Frontal cortex (tissue), 4 donors: ENCODE measurements around the gene SKP1. TPM values are rescaled to one million over a fixed set of nuclear protein-coding genes. Genes with fewer than 3 reads are reported as not detected.
"Not testable (repeated sequence)": the region's sequence is repeated elsewhere in the genome, so short reads cannot be mapped to it uniquely, and the experiment has no call there.

ENCODE experiments used
- DNase-seq, 2 donors: peaks; one replicate each; pipeline ENCODE4 v3.0.0; 2012; ENCODE audit warnings: low spot score in 2 of 2
- FAIRE-seq: peaks from 2 replicates; lab custom pipeline; 2012; peaks lifted over from hg19 to GRCh38; lab: Jason Lieb, UNC
- total RNA-seq: library from RNA; depleted of rRNA; stranded (reverse); fragments of >200 nt; gene quantifications from one replicate; pipeline ENCODE4 v1.2.3, GENCODE V29; 2014
- donor health status: control.
- donor health status: control.
- donor health status: control.

SKP1 gene
- 139 TPM for total RNA-seq

DNA sequence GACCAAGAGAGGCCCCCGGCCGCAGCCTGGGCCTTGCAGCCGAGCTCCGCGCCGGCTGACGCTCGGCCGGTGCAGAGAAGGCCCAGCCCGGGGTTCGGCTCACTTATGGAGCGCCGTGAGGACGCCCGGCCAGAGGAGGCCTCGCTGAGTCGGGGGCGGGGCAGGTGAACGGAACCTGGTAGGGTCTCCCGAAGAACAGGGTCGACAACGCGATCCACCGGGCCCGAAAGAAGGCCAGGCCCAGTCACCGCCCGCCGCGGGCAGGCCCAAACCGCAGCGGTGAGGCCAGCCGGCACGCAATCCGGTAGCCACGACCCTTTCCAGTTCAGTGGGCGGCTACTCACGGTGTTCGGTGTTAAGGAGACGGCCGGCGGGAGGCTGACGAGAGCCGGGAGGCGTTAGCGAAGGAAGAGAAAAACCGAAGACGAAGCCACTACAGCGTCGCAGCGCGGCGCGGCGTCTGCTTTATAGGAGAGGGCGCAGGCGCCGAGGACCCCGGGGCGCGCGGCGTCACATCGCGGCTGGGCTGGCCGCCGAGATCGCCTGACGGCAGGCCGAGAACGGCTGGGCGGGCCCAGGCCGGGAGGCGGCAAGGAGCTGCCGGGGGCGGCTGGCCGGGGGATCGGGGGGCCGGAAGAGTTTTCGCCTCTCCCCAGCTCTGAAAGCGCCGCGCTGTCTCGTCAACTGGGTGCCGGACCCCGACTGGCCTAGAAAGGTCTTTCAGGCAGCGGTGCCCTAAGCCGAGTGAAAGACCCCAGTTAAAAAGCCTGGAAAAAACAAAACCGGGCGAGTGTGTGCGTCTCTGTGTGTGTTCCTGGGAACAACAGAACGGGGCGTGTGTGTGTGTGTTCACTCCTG, at the start of gene SKP1:
Gene SKP1, minus strand, starts transcription at position 440 of the 858 bp plus-strand sequence. CDS start 2,928 bp downstream, outside the sequence.
- FAIRE-seq = no peak
- peak; percentile 81 to 86 for DNase-seq

DNA sequence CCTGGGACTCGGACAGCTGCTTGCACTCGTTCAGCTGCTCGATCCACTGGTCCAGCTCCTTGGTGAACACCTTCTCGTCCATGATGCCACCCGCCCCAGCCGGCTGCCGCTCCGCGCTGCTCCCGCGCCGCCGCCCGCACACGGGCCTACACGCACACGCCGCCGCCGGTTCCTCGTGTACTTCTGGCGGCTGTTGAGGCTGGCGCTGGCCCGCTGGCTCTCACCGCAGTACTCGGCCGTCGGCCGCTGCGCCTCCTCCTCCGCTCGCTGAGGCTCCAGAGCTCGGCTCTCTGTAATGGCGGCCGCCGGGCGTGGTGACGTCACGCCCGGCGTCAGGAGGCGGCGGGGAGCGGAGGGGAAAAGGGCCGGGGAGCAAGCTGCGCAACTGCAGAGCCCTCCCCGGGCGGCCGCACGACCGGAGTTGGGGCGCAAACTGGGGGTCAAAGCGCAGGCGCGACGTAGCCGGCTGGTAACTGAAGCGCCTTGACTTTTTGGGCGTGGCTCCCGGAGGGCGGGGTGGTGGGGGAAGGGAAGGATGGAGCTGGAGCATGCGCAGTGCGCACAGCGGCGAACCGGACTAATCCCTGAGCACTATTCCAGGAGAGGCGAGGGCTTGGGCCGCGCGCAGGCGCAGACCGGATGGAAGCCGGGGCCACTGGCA, 49.2 kb upstream of the SKP1 start, which contains the start of gene PPP2CA:
Gene PPP2CA, minus strand, starts transcription at position 294 of the 661 bp plus-strand sequence. Its CDS starts 212 bp downstream, at position 82.
- peak; percentile 87 to 93 for DNase-seq
- no peak for FAIRE-seq

DNA sequence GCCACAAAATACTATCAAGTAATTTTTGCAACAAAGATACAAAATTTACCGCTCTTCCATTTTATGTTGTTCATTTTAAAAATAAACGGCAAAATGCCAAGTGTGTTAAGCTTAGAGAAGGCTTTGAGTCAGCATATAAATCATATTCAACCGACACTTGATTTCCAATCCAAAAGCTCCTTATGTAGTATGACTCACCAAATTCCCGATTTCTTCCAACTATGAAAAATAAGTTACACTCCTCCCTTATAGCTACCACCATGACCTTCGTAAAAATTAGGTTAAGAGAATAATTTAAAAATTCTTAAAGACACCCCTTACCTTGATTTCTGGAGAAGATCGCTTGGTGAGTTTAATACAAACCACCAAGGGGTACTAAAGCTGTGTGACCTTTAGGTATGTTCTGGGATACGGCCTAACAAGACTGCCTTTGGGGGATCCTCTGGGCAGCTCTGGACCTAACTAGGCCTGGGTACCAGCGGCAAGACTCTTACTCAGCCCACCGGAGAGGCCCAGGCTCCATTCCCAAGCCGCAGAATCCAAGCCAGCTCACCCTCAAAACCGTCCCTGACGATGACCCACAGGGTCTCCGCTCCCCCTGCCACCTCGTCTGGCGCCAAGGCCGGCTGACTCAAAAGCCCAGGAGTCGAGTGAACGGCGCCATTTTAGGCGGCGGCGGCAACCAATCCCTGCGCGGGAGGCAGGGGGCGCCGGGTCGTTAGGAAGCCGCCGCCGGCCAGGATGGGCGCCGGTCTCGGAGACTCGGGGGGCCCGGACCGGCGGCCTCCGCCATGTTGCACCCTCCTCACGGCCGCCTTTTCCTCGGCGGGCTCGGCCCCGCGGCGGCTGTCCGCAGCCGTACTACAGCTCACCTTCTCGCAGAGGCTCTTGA, 48.4 kb upstream of the SKP1 start:
- DNase-seq = peak; percentile 37 to 51
- no peak for FAIRE-seq

DNA sequence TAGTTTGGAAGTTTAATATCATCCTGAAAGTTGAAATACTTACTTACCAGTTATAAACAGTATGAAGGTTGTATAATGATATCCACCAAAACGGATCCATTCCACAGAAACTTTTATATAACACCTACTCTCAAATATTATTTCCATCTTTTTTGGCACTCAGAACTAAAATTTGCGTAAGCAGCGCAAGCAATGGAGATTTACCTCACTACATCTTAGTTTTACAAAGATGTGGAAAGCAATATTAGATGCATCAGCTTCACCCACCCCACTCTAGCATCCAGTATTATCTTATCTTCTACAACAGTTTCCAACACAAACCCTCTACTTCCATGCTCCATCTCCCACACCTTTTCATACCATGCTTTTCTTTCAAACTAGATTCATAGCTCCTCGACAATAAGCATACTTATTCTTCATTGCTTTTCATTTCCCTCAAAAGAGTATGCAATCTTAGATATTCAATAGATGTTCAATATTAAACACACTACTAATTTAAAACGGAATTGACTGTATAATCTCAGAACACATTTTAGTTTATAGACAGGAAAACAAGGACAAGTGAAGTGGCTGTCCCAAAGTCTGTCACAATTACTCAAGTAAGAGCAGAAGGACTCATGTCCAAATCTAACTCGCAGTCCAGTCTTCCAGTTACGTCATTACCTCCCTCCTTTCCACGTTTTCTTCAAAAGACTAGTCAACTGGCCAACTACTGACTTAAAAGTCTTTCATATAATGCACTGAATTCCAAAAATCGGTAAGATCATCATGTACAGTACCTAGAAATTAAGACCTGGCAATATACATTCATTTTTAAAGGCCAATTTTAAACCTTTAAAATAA, 46.9 kb upstream of the SKP1 start:
- no peak for DNase-seq
- no peak for FAIRE-seq

DNA sequence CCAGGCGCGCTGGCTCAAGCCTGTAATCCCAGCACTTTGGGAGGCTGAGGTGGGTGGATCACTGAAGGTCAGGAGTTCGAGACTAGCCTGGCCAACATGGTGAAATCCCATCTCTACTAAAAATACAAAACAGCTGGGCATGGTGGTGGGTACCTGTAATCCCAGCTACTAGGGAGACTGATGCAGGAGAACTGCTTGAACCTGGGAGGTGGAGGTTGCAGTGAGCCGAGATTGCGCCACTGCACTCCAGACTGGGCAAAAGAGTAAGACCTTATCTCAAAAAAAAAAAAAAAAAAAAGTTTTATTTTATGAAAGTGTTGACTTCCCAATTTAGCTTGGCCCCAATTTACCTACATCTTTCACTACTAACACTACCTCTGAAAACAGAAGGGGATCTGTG, 44.9 kb upstream of the SKP1 start:
- not testable (repeated sequence) for FAIRE-seq

DNA sequence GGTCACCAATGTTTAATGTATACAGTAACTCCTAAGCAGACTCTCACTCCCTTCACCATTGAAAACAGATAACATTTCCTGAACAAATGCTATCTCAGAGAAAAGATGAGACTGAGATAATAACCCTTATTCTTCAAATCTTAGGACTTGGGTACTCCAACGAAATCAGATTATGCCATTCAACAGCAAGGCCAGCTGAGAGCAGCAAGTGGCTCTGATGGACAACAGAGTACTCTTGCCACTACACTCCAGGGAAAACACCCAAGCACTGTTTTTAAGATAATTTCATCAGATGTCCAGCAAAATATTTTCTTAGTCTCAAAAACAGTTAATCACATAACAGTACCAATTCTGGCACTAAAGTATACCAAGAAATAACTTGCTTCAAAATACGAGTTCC, 39.0 kb upstream of the SKP1 start:
- no peak for FAIRE-seq

More for the DNA sequence above, 44.9 kb upstream of the SKP1 start:
- DNase-seq = not testable (repeated sequence)

DNA sequence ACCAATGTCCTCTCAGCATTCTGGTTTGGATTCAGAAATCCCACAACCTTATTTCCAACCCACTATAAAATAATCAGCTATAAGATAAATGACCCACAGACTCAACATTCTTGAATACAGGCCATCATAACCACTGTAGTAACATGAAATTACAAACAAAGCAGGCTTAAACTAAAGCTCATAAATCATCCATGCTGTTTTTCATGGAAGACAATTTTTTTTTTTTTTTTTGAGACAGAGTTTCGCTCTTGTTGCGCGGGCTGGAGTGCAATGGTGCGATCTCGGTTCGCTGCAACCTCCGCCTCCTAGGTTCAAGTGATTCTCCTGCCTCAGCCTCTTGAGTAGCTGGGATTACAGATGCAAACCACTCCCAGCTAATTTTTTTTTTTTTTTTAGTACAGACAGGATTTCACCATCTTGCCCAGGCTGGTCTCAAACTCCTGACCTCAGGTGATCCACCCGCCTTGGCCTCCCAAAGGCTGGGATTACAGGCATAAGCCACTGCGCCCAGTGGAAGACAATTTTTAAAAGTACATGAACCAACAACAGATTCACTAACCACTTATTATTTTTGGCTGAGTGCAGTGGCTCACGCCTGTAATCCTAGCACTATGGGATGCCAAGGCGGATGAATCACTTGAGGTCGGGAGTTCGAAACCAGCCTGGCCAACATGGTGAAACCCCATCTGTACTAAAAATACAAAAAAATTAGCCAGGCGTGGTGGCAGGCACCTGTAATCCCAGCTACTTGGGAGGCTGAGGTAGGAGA, 34.7 kb upstream of the SKP1 start:
- DNase-seq, FAIRE-seq: not testable (repeated sequence)

More for the DNA sequence above, 39.0 kb upstream of the SKP1 start:
- DNase-seq = no peak

DNA sequence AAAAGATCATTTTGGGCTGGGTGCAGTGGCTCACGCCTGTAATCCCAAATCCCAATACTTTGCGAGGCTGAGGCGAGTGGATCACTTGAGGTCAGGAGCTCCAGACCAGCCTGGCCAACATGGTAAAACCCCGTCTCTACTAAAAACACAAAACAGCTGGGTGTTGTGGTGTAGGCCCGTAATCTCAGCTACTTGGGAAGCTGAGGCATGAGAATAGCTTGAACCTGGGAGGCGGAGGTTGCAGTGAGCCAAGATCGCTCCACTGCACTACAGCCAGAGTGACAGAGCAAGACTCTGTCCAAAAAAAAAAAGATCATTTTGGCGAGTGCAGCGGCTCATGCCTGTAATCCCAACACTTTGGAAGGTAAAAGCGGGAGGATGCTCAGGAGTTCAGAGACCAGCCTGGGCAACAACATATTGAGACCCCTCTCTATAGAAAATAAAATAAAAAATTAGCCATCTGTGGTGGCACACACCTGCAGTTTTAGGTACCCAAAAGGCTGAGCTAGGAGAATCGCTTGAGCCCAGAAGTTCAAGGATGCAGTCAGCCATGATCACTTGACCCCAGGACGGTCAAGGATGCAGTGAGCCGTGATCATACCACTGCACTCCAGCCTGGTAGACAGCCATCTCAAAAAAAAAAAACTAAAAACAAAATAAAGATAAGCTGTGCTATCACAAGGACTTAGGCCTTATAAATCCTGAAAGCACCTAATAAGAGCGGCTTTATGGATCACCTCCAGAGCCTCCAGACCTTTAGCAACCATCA, 32.9 kb upstream of the SKP1 start:
- DNase-seq (no peak), FAIRE-seq (no peak)

DNA sequence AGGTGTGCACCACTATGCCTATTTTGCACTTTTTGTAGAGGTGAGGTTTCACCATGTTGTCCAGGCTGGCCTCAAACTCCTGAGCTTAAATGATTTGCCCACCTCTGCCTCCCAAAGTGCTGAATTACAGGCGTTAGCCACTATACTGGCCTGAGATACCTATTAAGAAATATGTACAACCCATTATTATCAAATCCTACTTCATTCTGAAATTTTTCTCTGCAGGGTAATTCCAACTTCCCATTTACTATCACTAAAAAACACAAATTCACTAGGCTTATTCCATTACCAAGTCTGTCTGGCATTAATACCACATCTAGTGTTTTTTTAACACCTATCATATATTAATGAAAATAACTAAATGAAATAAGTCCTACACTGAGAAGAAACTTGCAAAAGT, 30.9 kb upstream of the SKP1 start:
- no peak for FAIRE-seq

DNA sequence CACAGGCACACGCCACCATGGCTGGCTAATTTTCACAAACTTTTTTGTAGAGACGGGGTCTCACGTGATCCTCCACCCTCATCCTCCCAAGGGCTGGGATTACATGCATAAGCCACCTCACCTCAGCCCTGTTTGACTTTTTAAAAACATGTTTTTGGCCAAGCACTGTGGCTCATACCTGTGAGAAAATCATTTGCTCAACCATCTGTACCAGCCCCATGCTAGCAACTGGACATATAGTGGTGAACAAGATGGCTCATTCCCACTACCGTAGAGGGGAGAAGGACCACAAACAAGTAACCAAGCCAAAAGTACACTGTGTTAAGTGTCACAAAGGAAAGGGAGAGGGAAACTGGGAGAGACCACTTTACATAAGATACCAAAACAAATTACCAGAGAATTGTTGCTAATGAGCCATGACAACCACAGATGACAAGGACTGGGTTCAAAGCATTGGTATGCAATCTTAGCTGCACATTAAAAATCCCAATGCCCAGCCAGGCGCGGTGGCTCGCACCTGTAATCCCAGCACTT, 29.9 kb upstream of the SKP1 start:
- no peak for FAIRE-seq
- no peak for DNase-seq

More for the DNA sequence above, 30.9 kb upstream of the SKP1 start:
- DNase-seq = no peak

DNA sequence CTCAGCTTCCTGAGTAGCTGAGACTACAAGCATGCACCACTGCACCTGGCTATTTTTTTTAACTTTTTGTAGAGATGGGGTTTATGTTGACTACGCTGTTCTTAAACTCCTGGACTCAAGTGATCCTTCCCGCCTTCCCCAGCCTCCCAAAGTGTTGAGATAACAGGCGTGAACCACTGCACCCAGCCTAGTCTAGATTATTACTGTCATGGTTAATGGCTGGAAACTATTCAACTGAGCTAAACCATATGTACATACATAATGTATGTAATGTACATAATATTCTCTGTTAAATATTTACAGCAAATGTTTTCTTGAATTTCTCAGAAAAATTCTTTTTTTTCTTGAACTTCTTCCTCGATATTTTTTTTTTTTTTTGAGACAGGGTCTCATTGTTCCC, 27.8 kb upstream of the SKP1 start:
- DNase-seq = no peak
- FAIRE-seq = no peak

DNA sequence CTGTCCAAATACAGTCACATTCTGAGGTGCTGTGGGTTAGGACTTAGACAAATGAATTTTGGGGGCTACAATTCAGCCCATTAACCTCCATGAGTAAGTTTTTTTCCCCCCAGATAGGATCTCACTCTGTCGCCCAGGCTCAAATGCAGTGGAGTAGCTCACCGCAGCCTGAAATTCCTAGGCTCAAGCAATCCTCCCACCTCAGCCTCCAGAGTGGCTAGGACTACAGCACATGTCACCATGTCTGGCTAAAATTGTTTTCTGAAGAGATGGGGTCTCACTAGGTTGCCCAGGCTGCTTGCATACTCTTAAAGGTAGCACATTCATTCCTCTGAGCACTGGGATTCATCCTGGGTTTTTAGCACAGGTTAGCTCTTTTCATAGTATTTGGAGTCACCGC, 26.9 kb upstream of the SKP1 start:
- FAIRE-seq (no peak), DNase-seq (no peak)

DNA sequence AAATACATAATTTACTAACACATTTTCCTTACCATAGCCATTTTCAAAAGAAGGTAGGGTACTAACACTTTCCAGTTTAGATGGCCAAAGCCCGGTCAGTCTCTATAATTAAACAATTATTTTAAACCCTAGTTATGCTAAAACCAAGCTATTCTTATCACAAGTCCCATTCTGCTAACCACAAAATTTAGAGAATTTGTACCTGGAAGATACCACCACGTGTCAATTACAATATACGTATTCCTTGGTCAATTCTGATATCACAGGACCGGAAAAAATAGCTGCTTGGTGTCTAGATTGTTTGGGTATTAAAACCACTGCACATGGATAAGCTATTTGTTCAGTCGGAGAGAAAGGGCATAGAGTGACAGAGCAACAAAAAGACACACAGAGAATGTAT, 18.9 kb upstream of the SKP1 start:
- DNase-seq (no peak), FAIRE-seq (no peak)

DNA sequence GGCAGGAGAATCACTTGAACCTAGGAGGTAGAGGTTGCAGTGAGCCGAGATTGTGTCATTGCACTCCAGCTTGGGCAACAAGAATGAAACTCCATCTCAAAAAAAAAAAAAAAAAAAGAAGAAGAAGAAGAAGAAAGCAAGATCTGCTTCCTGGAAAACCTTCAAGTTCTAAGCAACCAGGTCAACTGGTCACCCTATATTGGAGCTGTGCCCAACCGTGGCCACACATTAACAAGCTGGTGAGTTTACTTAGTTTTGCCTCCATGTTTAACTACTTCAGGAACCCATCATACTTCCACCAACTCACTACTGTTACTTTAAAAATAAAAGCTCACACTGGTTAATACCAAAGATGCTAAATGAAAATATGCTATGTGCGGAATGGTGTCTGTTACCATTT, 12.3 kb upstream of the SKP1 start:
- FAIRE-seq (no peak), DNase-seq (no peak)

DNA sequence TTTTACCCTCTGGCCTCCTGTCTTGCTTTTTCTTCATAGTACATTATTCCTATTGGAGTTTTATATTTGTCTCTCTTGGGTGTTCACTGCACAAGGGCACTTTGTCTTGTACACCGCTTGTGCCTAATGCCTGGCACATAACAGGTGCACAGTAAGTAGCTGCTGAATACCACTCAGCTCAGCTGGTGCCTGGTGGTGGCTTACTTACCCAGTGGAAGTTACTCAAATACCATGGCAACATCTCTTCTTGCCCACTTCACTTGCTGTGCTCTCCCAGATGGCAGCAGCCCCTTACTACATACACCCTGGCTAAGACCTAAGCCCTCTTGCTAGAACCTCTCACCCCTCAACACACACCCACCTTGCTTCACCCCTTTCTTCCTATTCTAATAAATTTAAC, 11.3 kb upstream of the SKP1 start:
- DNase-seq (no peak), FAIRE-seq (no peak)

DNA sequence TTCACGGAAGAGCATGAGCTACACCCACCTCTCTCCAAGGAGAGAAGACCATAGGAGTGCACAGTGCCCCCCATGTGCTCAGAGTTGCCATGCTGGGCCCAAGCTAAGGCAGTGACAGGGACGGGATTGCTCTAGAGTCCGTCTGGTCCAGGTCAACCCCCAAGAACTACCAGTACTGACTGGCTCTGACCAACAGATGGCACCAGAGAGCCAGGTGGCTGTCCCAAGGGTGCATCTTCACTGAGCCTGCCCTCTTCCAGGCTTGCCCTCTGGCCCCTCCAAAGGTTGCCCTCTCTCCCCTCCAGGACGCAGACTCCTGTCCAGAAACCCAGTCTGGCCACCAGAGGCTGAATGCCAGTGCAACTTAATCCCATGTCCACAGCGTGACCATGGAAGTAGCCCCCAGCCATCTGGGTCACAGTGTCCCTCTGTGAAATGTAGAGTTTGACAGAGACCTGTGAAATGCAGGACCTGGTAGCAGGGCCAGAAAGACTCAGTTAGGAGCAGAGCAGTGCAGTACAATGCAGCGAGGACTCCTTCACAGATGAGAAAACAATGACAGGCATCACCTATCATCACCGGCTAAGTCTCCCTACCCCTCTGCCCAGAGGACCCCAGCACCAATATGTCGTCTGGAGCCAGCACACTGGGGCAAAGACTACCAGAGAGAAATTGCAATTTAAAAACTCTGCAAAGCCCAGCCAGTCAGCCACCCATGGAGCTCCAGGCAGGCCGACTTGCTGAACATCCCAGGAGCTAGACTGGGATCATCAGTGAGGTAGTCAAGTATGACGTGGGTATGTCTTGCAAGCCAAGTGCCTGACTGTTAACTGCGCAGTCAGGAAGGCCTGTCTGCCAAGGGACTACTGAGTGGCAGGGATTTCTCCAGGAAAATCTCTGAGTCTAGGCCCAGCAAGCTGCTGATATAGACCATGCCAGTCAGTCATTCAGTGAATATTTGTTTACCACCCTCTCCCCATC, 7.7 kb upstream of the SKP1 start:
- FAIRE-seq (no peak), DNase-seq (peak; percentile 58 to 66)
